NCI-H2081 treated with DMSO at 0.1 percent for 48 hours (cell line): ENCODE results near the gene SH3BP5L.
"Not testable (repeated sequence)": the region's sequence is repeated elsewhere in the genome, so short reads cannot be mapped to it uniquely, and the experiment has no call there.

Experiments used
- DNase-seq: peaks from one replicate; lab custom pipeline; 2025; lab: John Stamatoyannopoulos, UW

The SH3BP5L gene

GRCh38 chr1:248810000-248810726 is 15.6 kb downstream of the SH3BP5L start:
- no peak for DNase-seq

- DNase-seq: no peak
These were observed 16.8 kb downstream of the SH3BP5L start for GRCh38 chr1:248808876-248809275.

- DNase-seq: no peak
These were observed 18.5 kb downstream of the SH3BP5L start for GRCh38 chr1:248807067-248807737.

- no peak for DNase-seq
These were observed 19.8 kb downstream of the SH3BP5L start for GRCh38 chr1:248805876-248806275.

GRCh38 chr1:248804771-248805681 is 20.7 kb downstream of the SH3BP5L start:
- DNase-seq: no peak

GRCh38 chr1:248803501-248803900 is 22.2 kb downstream of the SH3BP5L start:
- DNase-seq: not testable (repeated sequence)

GRCh38 chr1:248802454-248802853 is 23.3 kb downstream of the SH3BP5L start:
- no peak for DNase-seq

- DNase-seq: no peak
These were observed 25.3 kb downstream of the SH3BP5L start for GRCh38 chr1:248800459-248800858.

- DNase-seq: no peak
These were observed 26.9 kb downstream of the SH3BP5L start for GRCh38 chr1:248798791-248799190.

GRCh38 chr1:248794663-248795062 is 31.1 kb downstream of the SH3BP5L start:
- not testable (repeated sequence) for DNase-seq

- DNase-seq: no peak
These were observed 32.1 kb downstream of the SH3BP5L start for GRCh38 chr1:248793592-248793991.

- no peak for DNase-seq
These were observed 33.4 kb downstream of the SH3BP5L start for GRCh38 chr1:248792342-248792741.

- DNase-seq: no peak
These were observed 34.7 kb downstream of the SH3BP5L start for GRCh38 chr1:248791010-248791409.

- DNase-seq: no peak
These were observed 35.3 kb downstream of the SH3BP5L start for GRCh38 chr1:248790456-248790855.

- not testable (repeated sequence) for DNase-seq
These were observed 36.4 kb downstream of the SH3BP5L start for GRCh38 chr1:248789337-248789736.

- DNase-seq: no peak
These were observed 37.4 kb downstream of the SH3BP5L start for GRCh38 chr1:248788327-248788726.

GRCh38 chr1:248787430-248787829 is 38.3 kb downstream of the SH3BP5L start:
- DNase-seq: no peak

GRCh38 chr1:248786156-248786555 is 39.6 kb downstream of the SH3BP5L start:
- no peak for DNase-seq

GRCh38 chr1:248783367-248783766 is 42.3 kb downstream of the SH3BP5L start:
- DNase-seq: no peak

- DNase-seq: no peak
These were observed 43.1 kb downstream of the SH3BP5L start for GRCh38 chr1:248782416-248783141.

GRCh38 chr1:248779350-248779749 is 46.4 kb downstream of the SH3BP5L start:
- no peak for DNase-seq

- no peak for DNase-seq
These were observed 46.8 kb downstream of the SH3BP5L start for GRCh38 chr1:248778906-248779305.
